HS-27A (cell line): Measurements from ENCODE around the gene RLF.
"Not testable (repeated sequence)": the region's sequence is repeated elsewhere in the genome, so short reads cannot be mapped to it uniquely, and the experiment has no call there.

Experiments used
- DNase-seq: peaks from one replicate; pipeline ENCODE4 v3.0.0-alpha.2; 2012; ENCODE audit warnings: low read depth, missing footprints

The RLF gene

DNA sequence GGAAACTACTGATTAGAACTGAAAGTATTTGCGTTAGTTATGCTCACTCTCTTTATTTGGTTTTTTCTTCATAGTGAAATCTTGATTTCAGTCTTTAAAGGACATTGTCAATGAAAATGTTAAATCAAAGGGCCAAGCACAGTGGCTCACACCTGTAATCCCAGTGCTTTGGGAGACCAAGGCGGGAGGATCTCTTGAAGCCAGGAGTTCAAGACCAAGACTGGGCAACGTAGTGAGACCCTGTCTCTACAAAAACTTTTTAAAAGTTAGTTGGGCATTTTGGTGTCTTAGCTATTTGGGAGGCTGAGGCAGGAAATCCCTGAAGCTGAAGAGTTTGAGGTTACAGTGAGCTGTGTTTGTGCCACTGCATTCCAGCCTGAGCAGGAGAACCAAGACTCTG, 13.6 kb downstream of the RLF start:
- DNase-seq = no peak

DNA sequence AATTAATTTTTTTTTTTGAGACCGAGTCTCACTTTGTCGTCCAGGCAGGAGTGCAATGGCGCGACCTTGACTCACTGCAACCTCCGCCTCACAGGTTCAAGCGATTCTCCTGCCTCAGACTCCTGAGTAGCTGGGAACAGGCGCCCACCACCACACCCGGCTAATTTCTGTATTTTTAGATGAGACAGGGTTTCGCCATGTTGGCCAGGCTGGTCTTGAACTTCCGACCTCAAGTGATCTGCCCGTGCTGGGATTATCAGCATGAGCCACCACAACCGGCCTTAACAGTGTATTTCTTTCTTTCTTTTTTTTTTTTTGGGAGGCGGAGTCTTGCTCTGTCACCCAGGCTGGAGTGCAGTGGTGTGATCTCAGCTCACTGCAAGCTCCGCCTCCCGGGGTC, 15.8 kb downstream of the RLF start:
- not testable (repeated sequence) for DNase-seq

DNA sequence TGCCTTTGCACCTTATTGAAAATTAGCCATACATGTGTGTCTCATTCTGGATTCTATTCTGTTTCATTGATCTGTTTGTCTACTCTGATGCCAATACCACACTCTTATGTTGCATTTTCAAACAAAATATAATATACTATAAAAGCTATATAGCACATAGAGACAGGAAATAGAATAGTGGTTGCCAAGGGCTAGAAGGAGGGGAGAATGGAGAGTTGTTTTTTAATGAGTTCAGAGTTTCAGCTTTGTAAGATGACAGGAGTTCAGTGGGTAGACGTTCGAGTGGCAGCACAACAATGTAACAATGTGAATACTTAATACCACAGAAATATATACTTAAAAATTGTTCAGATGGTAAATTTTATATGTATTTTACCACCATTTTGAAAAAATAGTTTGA, 17.0 kb downstream of the RLF start:
- no peak for DNase-seq

DNA sequence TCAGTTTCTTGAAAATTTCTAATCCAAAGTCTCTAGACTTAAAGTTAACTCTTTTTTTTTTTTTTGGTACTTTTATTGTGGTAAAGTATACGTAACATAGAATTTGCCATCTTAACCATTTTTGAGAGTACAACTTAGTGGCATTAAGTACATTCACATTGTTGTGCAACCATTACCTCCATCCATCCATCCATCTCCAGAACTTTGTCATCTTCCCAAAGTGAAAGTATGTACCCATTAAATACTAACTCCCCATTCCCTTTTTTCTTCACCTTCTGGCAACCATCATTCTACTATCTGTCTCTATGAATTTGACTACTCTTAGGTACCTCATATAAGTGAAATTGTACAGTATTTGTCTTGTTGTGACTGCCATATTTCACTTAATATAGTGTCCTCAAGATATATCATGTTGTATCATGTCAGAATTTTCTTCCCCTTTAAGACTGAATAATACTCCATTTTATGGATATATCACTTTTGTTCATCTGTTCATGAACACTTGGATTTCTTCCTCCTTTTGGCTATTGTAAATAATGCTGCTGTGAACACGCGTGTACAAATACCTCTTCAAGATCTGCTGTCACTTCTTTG, 18.4 kb downstream of the RLF start:
- DNase-seq = no peak

DNA sequence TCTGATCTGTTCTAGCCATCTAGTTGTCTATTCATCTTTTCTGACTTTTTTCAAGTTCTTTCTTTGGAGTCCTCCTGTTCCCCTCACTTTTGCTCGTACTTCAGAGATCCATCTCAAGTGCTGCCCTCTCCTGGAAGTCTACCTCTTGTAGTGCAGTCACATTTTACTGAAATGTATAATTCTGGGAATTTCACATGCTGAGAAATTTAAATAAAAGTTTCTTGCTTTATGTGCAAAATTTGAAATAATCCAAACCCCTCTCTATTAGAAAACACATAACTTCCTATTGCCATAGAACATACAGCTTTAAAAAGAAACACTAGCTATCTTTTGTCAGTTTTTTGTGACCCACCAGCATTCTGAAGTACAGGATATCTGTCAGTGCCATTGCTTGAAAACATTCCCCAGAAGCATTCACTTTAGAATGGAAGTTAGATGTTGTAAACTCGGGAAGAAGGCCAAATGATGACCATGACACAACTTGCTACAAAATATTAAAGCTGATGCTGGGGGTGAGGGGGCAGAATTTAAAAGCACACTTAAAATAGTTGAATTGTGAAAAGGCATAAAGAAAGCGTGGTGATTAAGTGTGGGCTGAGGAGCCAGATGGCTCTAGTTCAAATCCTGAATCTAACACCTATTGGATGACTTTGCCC, 22.0 kb downstream of the RLF start:
- DNase-seq = no peak

DNA sequence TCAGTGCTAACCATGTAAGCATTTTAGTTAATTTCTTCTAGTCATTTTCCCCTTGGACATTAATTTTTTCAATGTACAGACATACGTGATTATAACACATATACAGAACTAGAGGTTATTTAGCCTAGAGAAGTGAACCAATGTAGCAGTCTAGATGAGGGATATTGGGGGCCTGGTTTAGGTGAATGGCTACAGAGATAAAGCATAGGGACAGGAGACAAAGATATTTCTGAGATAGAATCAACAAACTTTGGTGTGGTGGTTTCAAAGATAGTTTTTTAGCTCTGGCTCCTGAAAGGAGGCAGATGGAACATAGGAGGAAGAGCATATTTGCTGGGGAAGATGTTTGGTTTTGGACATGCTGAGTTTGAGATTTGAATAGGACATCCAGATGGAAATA, 23.0 kb downstream of the RLF start:
- DNase-seq = no peak

DNA sequence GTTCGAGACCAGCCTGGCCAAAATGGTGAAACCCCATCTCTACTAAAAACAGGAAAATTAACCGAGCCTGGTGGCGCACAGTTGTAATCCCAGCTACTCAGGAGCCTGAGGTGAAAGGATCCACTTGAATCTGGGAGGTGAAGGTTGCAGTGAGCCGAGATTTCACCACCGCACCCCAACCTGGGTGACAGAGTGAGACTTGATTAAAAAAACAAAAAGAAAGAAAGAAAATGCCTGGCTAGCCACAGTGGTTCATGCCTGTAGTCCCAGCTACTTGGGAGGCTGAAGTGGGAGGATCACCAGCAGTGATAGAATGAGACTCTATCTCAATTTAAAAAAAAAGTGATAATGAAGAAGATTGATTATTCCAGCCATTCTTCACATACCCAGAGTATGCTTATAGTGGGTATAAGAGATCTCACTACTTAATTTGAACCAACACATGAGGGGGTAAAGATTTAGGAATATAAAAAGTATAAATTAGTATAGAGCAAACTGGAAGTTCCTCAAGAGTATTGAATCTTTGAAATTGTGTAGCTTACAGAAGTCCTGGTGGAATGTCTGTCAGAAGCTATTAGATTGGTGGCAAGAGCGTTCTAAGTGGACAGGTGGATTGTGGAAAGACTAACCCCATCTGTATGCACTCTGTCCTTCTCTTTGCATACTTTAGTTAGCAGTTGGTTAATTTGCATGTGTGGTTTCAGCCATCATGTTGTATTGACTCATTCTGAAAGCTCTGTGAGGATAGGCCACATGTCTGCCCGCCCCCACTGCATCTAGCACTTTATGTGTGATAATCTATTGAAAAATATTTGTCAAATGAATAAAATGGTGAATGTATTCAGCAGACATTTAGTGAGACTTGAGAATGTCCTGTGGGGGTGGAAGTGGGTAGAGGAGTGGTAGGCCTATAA, 25.0 kb downstream of the RLF start:
- peak; percentile 45 for DNase-seq

DNA sequence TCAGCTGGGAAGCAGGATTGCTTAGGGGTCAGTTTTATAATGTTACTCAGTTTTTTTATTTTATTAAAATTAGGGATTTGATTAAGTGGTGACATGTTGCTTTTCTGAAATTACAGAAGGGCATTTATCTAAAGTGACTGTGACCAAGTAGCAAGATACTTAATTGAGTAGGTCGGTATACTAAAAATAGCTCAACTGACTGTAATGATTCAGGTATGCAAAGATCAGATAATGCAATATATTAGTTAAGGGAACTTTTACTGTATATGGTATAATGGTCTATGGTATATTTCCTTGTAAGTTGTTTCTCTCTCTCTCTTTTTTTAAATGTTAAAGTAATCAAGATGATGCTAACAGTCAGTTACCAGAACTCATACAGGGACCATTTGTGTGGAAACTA, 26.2 kb downstream of the RLF start:
- DNase-seq = no peak

DNA sequence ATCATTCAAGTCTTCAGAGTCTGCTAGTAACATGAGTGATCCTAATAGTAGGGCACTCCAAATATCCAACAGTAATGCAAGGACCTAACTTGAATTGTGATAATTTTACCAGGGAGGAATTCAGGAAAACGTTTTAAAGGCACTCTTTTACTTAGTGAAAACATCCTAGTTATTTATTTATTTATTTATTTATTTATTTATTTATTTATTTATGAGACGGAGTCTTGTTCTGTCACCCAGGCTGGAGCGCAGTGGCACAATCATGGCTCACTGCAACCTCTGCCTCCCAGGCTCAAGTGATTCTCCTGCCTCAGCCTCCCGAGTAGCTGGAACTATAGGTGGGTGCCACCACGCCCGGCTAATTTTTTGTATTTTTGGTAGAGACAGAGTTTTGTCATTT, 33.5 kb downstream of the RLF start:
- not testable (repeated sequence) for DNase-seq

DNA sequence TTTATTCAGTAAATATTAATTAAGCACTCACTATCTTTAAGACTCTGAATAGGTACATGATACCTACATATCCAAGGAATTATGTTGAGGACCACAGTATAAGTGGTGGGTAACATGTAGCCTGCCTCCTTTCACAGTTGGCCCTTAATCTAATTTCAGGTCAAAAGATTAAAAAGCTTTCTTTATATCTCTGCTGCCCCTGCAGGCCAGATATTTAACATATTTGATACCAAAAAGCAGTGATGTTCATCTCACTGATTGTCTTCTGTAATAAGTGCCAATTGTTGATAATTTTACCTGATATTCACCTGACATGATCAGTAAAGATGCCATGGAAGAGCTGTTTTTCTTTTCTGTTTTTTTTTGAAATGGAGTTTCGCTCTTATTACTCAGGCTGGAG, 36.5 kb downstream of the RLF start:
- no peak for DNase-seq

DNA sequence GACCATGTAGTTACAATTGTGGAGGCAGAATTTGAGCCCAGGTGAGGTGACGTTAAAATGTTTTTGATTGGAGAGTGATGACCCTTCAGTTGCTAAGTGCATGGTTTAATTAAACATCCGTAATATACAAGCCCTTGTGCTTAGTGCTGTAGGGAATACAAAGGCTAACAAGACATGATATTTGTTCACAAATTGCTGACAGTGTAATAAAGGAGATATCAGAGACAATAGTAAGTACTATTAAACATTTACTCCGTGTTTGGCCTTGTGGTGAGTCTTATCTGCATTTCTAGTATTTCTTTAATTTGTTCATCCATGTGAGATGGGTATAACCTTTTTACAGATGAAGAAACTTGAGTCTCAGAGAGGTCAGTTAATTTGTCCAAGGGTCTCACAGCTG, 37.9 kb downstream of the RLF start:
- no peak for DNase-seq

DNA sequence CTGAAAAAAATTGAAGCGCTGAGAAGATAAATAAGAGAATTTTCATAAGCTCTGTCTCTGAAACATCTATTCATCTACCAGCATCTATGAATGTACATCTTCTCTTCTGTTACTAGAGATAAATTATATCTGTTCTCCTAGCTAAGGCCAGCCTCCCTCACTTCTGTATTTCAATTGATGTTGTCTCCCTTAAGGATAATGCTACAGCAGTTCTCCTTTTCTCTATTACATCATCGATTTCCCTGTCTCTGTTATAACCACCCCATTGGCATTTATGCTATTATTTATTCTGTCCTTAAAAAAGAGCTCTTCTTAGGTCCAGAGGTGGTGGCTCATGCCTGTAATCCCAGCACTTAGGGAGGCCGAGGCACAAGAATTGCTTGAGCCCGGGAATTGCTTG, 43.7 kb downstream of the RLF start:
- no peak for DNase-seq

DNA sequence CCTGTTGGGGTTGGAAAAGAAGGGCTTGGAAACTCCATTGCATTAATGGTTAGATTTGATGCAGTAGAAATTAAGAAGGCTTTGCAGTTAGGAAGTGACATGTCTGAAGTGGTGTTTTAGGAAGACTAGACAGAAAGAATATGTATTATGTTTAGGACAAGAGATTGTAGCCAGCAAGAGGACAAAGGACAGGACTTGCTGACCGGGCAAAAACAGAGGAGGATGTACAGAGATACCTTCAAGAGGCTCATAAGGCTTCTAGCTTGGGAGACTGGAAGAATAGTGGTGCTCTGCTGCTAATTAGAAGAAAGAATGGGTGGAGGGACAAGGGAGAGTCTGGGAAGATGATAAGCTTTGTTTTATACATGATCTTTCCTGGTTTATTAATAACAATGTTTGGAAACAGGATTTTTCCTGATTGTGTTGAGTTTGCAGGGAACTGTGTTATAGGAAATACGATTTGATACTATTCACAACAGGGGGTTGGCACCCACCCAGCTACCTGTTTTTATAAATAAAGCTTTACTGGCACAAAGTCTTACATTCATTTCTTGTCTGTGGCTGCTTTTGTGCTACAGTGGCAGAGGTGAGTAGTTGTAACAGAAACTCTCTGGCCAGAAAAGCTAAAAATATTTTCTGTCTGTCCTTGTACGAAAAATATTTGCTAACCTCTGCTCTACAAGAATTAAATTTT, 49.5 kb downstream of the RLF start:
- no peak for DNase-seq

DNA sequence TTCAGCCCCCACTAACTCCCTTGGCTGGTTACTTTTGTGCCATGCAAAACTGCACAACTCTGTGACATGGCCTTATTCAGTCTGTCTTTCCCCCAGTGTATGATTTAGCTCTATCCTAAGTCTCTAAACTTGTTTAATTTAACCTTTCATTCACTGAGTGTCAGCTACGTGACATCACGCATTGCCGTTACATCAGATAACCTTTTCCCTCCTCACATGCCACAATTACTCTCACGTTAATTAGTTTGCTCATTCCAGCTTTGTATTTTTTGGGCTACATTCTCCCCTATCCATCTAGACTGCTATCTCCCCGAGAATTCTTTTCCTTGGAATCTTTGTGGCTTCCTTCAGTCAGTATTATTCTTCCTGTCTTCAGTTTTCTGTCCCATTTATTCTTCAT, 57.1 kb downstream of the RLF start:
- DNase-seq = no peak

DNA sequence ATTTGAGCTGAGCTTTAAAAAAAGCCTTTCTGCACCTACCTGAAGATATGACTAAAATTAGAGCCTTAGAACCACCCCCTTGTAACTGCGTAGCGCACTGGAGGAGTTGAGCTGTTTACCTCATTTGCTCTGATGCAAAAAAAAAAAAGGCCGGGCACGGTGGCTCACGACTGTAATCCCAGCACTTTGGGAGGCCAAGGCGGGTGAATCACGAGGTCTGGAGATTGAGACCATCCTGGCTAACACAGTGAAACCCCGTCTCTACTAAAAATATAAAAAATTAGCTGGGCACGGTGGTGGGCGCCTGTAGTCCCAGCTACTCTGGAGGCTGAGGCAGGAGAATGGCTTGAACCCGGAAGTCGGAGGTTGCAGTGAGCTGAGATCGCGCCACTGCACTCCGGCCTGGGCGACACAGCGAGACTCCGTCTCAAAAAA, 60.3 kb downstream of the RLF start:
- DNase-seq = not testable (repeated sequence)

DNA sequence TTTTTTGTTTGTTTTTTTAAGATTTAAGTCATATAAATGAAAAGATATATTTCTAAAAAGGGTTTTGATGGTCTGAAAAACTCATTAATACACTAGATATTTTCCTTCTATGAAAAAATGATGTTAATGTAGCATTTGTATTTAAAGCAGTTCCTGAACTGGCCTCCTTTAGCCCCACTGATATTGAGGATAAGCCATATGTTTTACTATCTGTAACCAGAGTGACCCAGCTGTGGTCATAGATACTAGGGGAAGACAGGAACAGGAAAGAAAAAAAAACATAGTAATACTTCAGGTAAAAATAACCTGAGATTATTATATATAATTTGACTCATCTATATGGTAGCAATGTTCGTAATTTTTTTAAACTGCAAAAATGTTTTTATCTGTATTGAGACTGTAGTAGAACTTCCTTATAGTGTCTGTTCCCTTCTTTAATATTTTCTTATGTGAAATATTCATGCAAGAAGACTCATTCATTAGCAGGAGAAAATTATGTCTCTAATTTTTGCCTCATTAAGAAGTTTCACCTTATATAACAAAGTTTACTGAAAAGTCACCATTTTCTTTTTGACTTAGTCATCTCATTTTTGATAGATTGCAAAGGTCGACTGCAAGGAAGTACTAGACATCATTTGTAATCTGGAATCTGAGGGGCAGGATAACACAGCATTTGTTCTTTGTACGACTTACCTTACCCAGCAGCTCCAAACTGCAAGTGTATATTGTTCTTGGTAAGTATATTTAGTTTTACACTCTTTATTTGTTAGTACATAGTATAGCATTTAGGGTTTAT, 61.0 kb downstream of the RLF start:
- no peak for DNase-seq

DNA sequence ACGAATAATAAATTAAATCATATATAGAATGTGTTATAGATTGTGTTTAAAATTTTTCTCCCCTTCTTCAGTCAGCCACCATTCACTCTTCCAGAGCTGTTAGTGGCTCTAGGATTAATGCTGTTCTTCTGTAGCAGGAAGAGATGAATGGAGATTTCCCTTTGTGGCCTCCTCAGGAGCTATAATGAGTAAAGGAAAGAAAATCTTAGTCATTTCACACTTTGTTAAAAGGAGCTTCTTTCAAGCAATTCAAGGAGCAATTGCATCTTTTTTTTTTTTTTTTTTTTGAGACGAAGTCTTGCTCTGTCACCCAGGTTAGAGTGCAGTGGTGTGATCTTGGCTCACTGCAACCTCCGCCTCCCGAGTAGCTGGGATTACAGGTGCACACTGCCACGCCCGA, 62.9 kb downstream of the RLF start:
- DNase-seq = no peak

DNA sequence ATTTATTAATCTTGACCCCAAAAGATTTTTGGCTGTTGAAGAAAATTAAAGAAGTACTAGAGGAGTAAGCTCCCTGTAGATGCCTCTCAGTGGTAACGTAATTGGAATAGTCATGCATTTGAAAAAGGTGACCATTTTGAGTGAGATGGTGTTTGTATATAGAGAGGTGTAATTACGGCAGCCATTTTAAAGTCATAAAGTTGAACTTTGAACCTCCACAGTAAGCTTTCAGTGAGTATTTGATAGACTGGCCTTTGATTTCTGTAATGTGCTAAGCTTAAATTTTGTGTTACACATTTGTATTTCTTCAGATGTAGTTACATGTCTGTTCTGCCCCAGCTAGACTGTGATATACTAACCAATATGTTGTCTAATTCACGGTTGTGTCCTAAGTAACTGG, 65.0 kb downstream of the RLF start:
- DNase-seq = no peak

DNA sequence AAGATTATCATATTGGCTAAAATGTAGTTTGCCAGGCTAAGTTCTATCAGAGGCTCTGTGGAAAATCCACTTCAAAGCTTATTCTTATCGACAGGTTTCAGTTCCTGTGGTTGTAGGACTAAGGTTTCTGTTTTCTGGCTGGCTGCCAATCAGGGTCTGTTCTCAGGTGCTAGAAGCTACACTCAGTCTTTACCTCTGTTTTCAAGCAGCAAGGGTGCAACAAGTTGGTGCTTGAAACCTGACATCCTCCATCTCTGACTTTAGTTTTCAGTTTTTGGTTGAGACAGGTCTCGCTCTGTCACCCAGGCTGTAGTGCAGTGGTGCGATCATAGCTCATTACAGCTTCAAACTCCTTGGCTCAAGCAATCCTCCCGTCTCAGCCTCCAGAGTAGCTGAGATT, 71.3 kb downstream of the RLF start:
- no peak for DNase-seq

DNA sequence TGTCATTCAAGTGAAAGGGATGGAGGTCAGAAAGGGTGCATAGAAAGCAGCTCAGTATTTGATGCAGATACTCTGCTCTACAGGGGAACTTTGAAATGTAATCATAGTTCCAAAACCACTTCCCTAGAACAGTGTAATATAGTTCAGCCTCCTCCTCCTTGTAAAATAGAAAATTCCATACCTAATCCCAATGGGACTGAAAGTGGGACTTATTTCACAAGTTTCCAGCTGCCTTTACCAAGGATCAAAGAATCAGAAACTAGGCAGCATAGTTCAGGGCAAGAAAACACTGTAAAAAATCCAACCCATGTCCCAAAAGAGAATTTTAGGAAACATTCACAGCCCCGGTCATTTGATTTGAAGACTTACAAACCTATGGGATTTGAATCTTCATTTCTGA, 78.4 kb downstream of the RLF start:
- DNase-seq = no peak

DNA sequence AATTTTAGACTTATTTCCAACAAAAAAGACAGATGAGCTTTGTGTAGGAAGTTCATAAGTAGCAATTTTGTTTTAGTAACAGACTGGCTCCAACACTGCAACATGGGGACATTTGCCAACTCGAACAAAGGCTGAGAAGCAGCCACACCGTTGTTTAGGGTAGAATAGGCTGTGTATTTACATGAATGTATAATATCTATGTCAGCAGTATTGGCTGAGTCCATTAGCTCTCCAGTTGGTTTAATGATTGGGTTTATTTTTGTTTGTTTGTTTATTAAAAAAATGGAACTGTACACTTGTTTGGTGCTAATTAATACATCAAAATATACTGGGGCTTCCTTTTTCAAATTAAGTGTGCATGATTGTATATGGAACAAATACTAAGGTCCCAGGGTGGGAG, 79.2 kb downstream of the RLF start:
- no peak for DNase-seq

DNA sequence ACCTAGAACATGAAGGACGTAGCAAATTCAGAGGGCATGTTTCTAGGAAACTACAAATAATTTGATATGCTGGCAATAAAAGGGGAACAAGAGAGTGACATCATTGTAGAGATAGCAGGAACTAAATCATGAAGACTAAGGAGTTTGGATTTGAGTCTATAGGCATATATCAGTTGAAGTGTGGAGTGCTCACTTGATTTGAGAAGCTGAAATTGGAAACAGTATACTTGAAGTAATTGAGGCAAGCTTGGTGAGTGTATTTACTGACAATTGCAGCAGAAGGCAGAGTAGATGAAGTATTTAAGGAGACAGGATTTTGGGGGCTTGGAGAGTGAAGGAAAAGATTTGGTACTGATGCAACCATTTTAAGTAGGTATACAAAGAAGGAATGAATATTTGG, 80.2 kb downstream of the RLF start:
- DNase-seq = no peak
